ENCODE data around the gene TMEM214.

TMEM214 gene

GRCh38 chr2:27007416-27008374 is 25.1 kb upstream of the TMEM214 start:
- TF ChIP-seq CTCF (IDR thresholded peaks at IDR 0.05; ENCODE audit: insufficient read depth, low read length) (no peak), POLR2AphosphoS5 (IDR thresholded peaks at IDR 0.05; ENCODE audit: low read depth) (no peak), GABPA (IDR thresholded peaks at IDR 0.05; ENCODE audit: low read depth) (no peak), SPI1 (IDR thresholded peaks at IDR 0.05; ENCODE audit: borderline replicate concordance, low read depth) (no peak), REST (IDR thresholded peaks at IDR 0.05; ENCODE audit: insufficient replicate concordance, low read depth) (no peak)
- no peak for DNase-seq (ENCODE audit: low read depth in 1 of 2, low spot score in 1 of 2)
- Histone ChIP-seq H3K4me3 (replicated peaks; ENCODE audit: insufficient read depth, low read length) (no peak overlapping the region), H3K27ac (replicated peaks) (no peak overlapping the region), H3K27me3 (ENCODE audit: insufficient read depth, poor library complexity, severe bottlenecking) (peaks cover 4% of the 10 kb centered on the region)

GRCh38 chr2:27008678-27009077 is 24.1 kb upstream of the TMEM214 start:
- Histone ChIP-seq H3K27me3 (ENCODE audit: insufficient read depth, poor library complexity, severe bottlenecking) (peaks cover 4% of the 10 kb centered on the region), H3K4me3 (replicated peaks; ENCODE audit: insufficient read depth, low read length) (no peak overlapping the region), H3K27ac (replicated peaks) (no peak overlapping the region)
- no peak for DNase-seq (ENCODE audit: low read depth in 1 of 2, low spot score in 1 of 2)
- no peak for TF ChIP-seq SPI1 (IDR thresholded peaks at IDR 0.05; ENCODE audit: borderline replicate concordance, low read depth)
- TF ChIP-seq POLR2AphosphoS5 (IDR thresholded peaks at IDR 0.05; ENCODE audit: low read depth): no peak
- TF ChIP-seq REST (IDR thresholded peaks at IDR 0.05; ENCODE audit: insufficient replicate concordance, low read depth): no peak
- TF ChIP-seq CTCF (IDR thresholded peaks at IDR 0.05; ENCODE audit: insufficient read depth, low read length): no peak
- TF ChIP-seq GABPA (IDR thresholded peaks at IDR 0.05; ENCODE audit: low read depth): no peak

DNA sequence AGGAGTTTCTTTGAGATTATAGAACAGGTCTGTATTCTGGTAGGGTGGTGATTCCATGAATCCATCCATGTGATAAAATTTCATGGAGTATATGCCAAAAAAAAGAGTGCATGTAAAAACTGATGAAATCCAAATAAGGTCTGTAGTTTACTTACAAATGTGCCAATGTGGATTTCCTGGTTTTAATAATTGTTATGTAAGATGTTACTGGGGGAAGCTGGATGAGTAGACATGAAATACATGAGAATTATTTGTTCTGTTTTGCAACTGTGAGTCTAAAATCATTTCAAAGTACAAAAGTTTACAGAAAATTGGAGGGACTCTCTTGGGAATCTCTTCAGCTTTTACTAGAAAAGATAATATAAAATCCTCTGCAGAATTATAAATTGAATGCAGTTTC is 23.7 kb upstream of the TMEM214 start:
- H3K27ac ChIP-seq (replicated peaks): no peak overlapping the region
- no peak for TF ChIP-seq SPI1 (IDR thresholded peaks at IDR 0.05; ENCODE audit: borderline replicate concordance, low read depth)
- no peak for TF ChIP-seq REST (IDR thresholded peaks at IDR 0.05; ENCODE audit: insufficient replicate concordance, low read depth)
- TF ChIP-seq GABPA (IDR thresholded peaks at IDR 0.05; ENCODE audit: low read depth): no peak
- no peak for TF ChIP-seq CTCF (IDR thresholded peaks at IDR 0.05; ENCODE audit: insufficient read depth, low read length)
- no peak for TF ChIP-seq POLR2AphosphoS5 (IDR thresholded peaks at IDR 0.05; ENCODE audit: low read depth)
- no peak overlapping the region for H3K4me3 ChIP-seq (replicated peaks; ENCODE audit: insufficient read depth, low read length)
- DNase-seq (ENCODE audit: low read depth in 1 of 2, low spot score in 1 of 2): no peak
- peaks cover 4% of the 10 kb centered on the region for H3K27me3 ChIP-seq (ENCODE audit: insufficient read depth, poor library complexity, severe bottlenecking)

All from HL-60 (cell line).